HCT116 (cell line): ENCODE data around the gene CDKN1C. TPM values are rescaled to one million over a fixed set of nuclear protein-coding genes. Genes with fewer than 3 reads are reported as not detected.

Source experiments
- ATAC-seq: fragments of 200-7000 bp; cut with Tn5 transposase; 2 replicates; pipeline ENCODE4 v1.9.1; 2020; ENCODE audit warnings: mild to moderate bottlenecking, moderate library complexity
- BruUV-seq: library from RNA; stranded (reverse); fragments of 400-500 nt; replicated peaks from 2 replicates; lab custom pipeline; 2021; lab: Mats Ljungman, UMichigan
- CTCF ChIA-PET: fragments of 300-600 bp; sonication (Branson Sonifier 250); formaldehyde crosslinking; loops from one replicate; lab custom pipeline; 2021; ENCODE audit warnings: antibody characterized with exemption; lab: Charles Lee
- POLR2A ChIA-PET: fragments of 300-600, 350-600 bp; sonication (Branson Sonifier 250); formaldehyde crosslinking; loops from one replicate; lab custom pipeline; 2021; ENCODE audit warnings: antibody characterized with exemption; lab: Charles Lee
- RAD21 ChIA-PET, 2 experiments: fragments of 300-600 bp; sonication (Branson Sonifier 250); formaldehyde crosslinking; loops; one replicate each; lab custom pipeline; 2023; ENCODE audit warnings: low total read pairs in 2 of 2; ENCODE audit not compliant: uncharacterized antibody in 2 of 2, unreplicated experiment in 2 of 2, low non-redundant PET in 1 of 2; lab: Charles Lee
- DNase-seq: peaks from one replicate; pipeline ENCODE4 v3.0.0-alpha.2; 2010; ENCODE audit warnings: low read depth, low spot score
- H2AFZ ChIP-seq: fragments of 200-600 bp; shearing (Covaris generic), sonication (generic); 2 replicates; pipeline ENCODE4 v1.6.1; 2017; ENCODE audit warnings: low read depth, mixed run types, mixed read lengths, antibody characterized with exemption, low read length; ENCODE audit not compliant: poor library complexity, severe bottlenecking
- H3K27ac ChIP-seq: 2 replicates; pipeline ENCODE4 v1.5.1; 2012; ENCODE audit warnings: low read depth, low read length
- H3K27me3 ChIP-seq: fragments of 200-600 bp; sonication (generic); 2 replicates; pipeline ENCODE4 v1.6.1; 2016; ENCODE audit warnings: mixed run types, low read length, mixed read lengths; ENCODE audit not compliant: insufficient read depth
- H3K36me3 ChIP-seq, 2 experiments: fragments of 200-500 bp in 1 of 2; fragments of 200-600 bp in 1 of 2; sonication (Bioruptor generic) in 1 of 2; sonication (generic) in 1 of 2; 2 replicates each; pipeline versions ENCODE4 v1.5.1 to v1.6.1; 2014 to 2016; ENCODE audit warnings: low read length in 2 of 2, inconsistent platforms in 1 of 2, mixed read lengths in 1 of 2, mixed run types in 1 of 2; ENCODE audit not compliant: insufficient read depth in 2 of 2, control insufficient read depth in 1 of 2
- H3K4me1 ChIP-seq, 2 experiments: fragments of 200-600 bp in 1 of 2; sonication (generic) in 1 of 2; 2 replicates each; pipeline versions ENCODE4 v1.5.1 to v1.6.1; 2012 to 2017; ENCODE audit warnings: low read length in 2 of 2, inconsistent platforms in 1 of 2, mild to moderate bottlenecking in 1 of 2, mixed read lengths in 1 of 2, mixed run types in 1 of 2, moderate library complexity in 1 of 2; ENCODE audit not compliant: insufficient read depth in 2 of 2, control insufficient read depth in 1 of 2
- H3K4me2 ChIP-seq: fragments of 200-600 bp; sonication (generic); 2 replicates; pipeline ENCODE4 v1.6.1; 2017; ENCODE audit warnings: mixed run types, low read length, mixed read lengths
- H3K4me3 ChIP-seq, 2 experiments: fragments of 200-600 bp in 1 of 2; sonication (generic) in 1 of 2; replicated peaks in 1 of 2; 2 replicates each; pipeline ENCODE4 v1.5.1; 2011 to 2016; ENCODE audit warnings: low read length in 2 of 2, control low read depth in 1 of 2, low read depth in 1 of 2, mild to moderate bottlenecking in 1 of 2, mixed read lengths in 1 of 2, mixed run types in 1 of 2
- H3K79me2 ChIP-seq: fragments of 200-600 bp; sonication (generic); 2 replicates; pipeline ENCODE4 v1.6.1; 2017; ENCODE audit warnings: mild to moderate bottlenecking, mixed run types, low read length, moderate library complexity, mixed read lengths; ENCODE audit not compliant: insufficient read depth
- H3K9ac ChIP-seq: fragments of 200-600 bp; sonication (generic); 2 replicates; pipeline ENCODE4 v1.6.1; 2016; ENCODE audit warnings: low read length, mixed read lengths
- H3K9me2 ChIP-seq: fragments of 200-600 bp; sonication (generic), shearing (Covaris generic); 2 replicates; pipeline ENCODE4 v1.6.1; 2017; ENCODE audit warnings: mixed run types, mild to moderate bottlenecking, moderate library complexity; ENCODE audit not compliant: insufficient read depth
- H3K9me3 ChIP-seq, 2 experiments: fragments of 200-500 bp in 1 of 2; fragments of 200-600 bp in 1 of 2; sonication (Bioruptor generic) in 1 of 2; sonication (generic) in 1 of 2; 2 replicates each; pipeline ENCODE4 v1.6.1; 2014 to 2017; ENCODE audit warnings: low read length in 2 of 2, mixed read lengths in 2 of 2, inconsistent platforms in 1 of 2, low read depth in 1 of 2, mild to moderate bottlenecking in 1 of 2, mixed run types in 1 of 2, moderate library complexity in 1 of 2; ENCODE audit not compliant: control insufficient read depth in 1 of 2, insufficient read depth in 1 of 2
- H4K20me1 ChIP-seq: fragments of 200-600 bp; sonication (generic), shearing (Covaris generic); 2 replicates; pipeline ENCODE4 v1.6.1; 2017; ENCODE audit warnings: mixed run types, mild to moderate bottlenecking, moderate library complexity; ENCODE audit not compliant: insufficient read depth
- CBX3 ChIP-seq: IDR thresholded peaks from 2 replicates; pipeline ENCODE4 v1.6.1; 2012; ENCODE audit warnings: low read depth
- CEBPB ChIP-seq: IDR thresholded peaks from 2 replicates; pipeline ENCODE4 v1.6.1; 2012; ENCODE audit warnings: low read depth
- ELF1 ChIP-seq: IDR thresholded peaks from 2 replicates; pipeline ENCODE4 v1.6.1; 2012; ENCODE audit warnings: low read depth, borderline replicate concordance
- JUND ChIP-seq: IDR thresholded peaks from 2 replicates; pipeline ENCODE4 v1.6.1; 2012
- POLR2AphosphoS5 ChIP-seq: IDR thresholded peaks from 2 replicates; pipeline ENCODE4 v1.6.1; 2011; ENCODE audit warnings: mild to moderate bottlenecking, low read depth, low read length, moderate library complexity
- RAD21 ChIP-seq: IDR thresholded peaks from 2 replicates; pipeline ENCODE4 v1.6.1; 2012; ENCODE audit warnings: low read depth, mild to moderate bottlenecking
- SIN3A ChIP-seq: IDR thresholded peaks from 2 replicates; pipeline ENCODE4 v1.6.1; 2012; ENCODE audit warnings: low read depth
- SP1 ChIP-seq: IDR thresholded peaks from 2 replicates; pipeline ENCODE4 v1.6.1; 2012; ENCODE audit warnings: low read depth
- YY1 ChIP-seq: IDR thresholded peaks from 2 replicates; pipeline ENCODE4 v1.6.1; 2011; ENCODE audit warnings: low read length, low read depth, moderate library complexity, mild to moderate bottlenecking; ENCODE audit not compliant: insufficient replicate concordance; ENCODE audit errors: extremely low read depth
- ZNF274 ChIP-seq: fragments of 200-500 bp; sonication (Bioruptor generic); IDR thresholded peaks from 2 replicates; pipeline ENCODE4 v1.6.1; 2014; ENCODE audit warnings: mild to moderate bottlenecking, low read depth, low read length, inconsistent platforms
- intact Hi-C: fragments of 100-400 bp; cut with micrococcal nuclease; formaldehyde crosslinking; loops from 2 replicates; pipeline ENCODE4 v1.10.0; 2022
- total RNA-seq: library from RNA; stranded (reverse); gene quantifications from one replicate; pipeline ENCODE4 v1.2.1, GENCODE V29; 2021; ENCODE audit not compliant: unreplicated experiment
- TF ChIP-seq, protein P1 (sequence below): IDR thresholded peaks from 2 replicates; pipeline ENCODE4 v1.6.1; 2012
- TF ChIP-seq, protein P2 (sequence below), 3 experiments: fragments of 200-600 bp in 1 of 3; sonication (generic) in 1 of 3; IDR thresholded peaks in 2 of 3; conservative IDR thresholded peaks in 1 of 3; 2 replicates each; pipeline ENCODE4 v1.5.1; 2012 to 2017; ENCODE audit warnings: low read depth in 2 of 3, low read length in 2 of 3, antibody characterized with exemption in 1 of 3, borderline replicate concordance in 1 of 3, control low read depth in 1 of 3, mild to moderate bottlenecking in 1 of 3, mixed read lengths in 1 of 3, mixed run types in 1 of 3, moderate library complexity in 1 of 3; ENCODE audit not compliant: insufficient read depth in 1 of 3
- TF ChIP-seq, protein P3 (sequence below): IDR thresholded peaks from 2 replicates; pipeline ENCODE4 v1.6.1; 2012; ENCODE audit warnings: low read depth
- TF ChIP-seq, protein P4 (sequence below): IDR thresholded peaks from 2 replicates; pipeline ENCODE4 v1.6.1; 2011; ENCODE audit warnings: mild to moderate bottlenecking, low read length, moderate library complexity; ENCODE audit not compliant: insufficient replicate concordance; ENCODE audit errors: extremely low read depth

The CDKN1C gene
- total RNA-seq, 1 experiment from 2014 or later, result 24.0 TPM

DNA sequence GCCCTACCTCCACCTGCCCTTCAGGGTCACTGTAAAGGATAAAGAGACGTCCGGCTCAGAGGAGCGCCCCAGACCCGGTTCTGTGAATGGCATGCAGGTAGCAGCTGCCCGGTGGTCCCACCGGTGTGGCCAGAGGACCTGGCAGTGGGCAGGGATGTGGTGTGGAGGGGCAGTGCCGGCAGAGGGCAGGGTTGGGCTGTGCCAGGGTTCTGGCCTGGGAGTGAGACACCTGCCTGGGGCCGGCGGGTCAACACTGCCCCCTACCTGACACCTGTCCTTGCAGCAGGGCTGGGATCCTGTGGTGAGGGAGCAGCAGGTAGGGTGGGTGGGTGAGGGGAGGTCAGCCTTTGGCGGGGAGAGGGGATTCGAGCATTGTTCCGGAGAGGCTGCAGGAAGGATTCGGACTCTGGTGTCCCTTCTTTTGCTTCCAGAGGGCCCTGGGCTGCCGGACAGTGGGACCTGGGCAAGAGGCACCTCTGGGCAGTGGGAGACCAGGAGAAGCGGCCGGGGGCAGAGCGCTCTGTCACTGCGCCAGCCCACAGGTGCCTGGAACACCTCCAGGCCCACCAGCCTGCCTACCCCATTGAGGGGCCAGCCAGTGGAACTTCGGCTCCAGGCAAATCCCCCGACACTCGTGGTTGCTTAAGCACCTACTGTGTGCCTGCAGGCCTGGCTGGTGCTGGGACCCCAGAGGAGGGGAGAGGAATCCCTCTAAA is 45.3 kb upstream of the CDKN1C start:
- peak overlapping the region; percentile 97 for H3K9ac ChIP-seq
- ChIA-PET RAD21 (interaction anchor here (0.6 to 2.7 kb wide), 6 partner anchors 27 to 398 kb away, joined by 3 to 11 read pairs (median 4); no protein-coding TSS in a partner anchor), POLR2A (interaction anchor here (1.0 to 4.5 kb wide), 6 partner anchors 10 to 287 kb away, joined by 3 to 50 read pairs (median 18); a partner anchor contains a TSS), CTCF (interaction anchor here (1.0 to 2.4 kb wide), 11 partner anchors 9 to 478 kb away, joined by 3 to 58 read pairs (median 8); no protein-coding TSS in a partner anchor)
- H3K27ac ChIP-seq, result peak overlapping the region; percentile 99
- ATAC-seq, result peak; percentile 64
- no peaks in the 10 kb centered on the region for H3K9me3 ChIP-seq
- DNase-seq, result peak; percentile 86
- peaks cover 14% of the 10 kb centered on the region; the same call in 1 of the 2 replicates for H4K20me1 ChIP-seq
- H3K27me3 ChIP-seq, result no peaks in the 10 kb centered on the region
- TF ChIP-seq YY1 (peak; percentile 63), ELF1 (no peak), JUND (no peak), POLR2AphosphoS5 (peak; percentile 46; the same call in 1 of the 2 replicates), SP1 (no peak), CBX3 (no peak), SIN3A (no peak), RAD21 (no peak), ZNF274 (no peak), CEBPB (no peak)
- TF ChIP-seq, protein P1, sequence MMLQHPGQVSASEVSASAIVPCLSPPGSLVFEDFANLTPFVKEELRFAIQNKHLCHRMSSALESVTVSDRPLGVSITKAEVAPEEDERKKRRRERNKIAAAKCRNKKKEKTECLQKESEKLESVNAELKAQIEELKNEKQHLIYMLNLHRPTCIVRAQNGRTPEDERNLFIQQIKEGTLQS, result no peak
- TF ChIP-seq, protein P2, sequence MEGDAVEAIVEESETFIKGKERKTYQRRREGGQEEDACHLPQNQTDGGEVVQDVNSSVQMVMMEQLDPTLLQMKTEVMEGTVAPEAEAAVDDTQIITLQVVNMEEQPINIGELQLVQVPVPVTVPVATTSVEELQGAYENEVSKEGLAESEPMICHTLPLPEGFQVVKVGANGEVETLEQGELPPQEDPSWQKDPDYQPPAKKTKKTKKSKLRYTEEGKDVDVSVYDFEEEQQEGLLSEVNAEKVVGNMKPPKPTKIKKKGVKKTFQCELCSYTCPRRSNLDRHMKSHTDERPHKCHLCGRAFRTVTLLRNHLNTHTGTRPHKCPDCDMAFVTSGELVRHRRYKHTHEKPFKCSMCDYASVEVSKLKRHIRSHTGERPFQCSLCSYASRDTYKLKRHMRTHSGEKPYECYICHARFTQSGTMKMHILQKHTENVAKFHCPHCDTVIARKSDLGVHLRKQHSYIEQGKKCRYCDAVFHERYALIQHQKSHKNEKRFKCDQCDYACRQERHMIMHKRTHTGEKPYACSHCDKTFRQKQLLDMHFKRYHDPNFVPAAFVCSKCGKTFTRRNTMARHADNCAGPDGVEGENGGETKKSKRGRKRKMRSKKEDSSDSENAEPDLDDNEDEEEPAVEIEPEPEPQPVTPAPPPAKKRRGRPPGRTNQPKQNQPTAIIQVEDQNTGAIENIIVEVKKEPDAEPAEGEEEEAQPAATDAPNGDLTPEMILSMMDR (IDR thresholded peaks at IDR 0.05 in 2 of 3, conservative IDR thresholded peaks at IDR 0.05 in 1 of 3; ENCODE audit: borderline replicate concordance in 1 of 3, insufficient read depth in 1 of 3, low read depth in 2 of 3, low read length in 2 of 3), result peak in 2 of 3 experiments; percentile 89 to 94; a peak in 4 of 6 replicates
- TF ChIP-seq, protein P3, sequence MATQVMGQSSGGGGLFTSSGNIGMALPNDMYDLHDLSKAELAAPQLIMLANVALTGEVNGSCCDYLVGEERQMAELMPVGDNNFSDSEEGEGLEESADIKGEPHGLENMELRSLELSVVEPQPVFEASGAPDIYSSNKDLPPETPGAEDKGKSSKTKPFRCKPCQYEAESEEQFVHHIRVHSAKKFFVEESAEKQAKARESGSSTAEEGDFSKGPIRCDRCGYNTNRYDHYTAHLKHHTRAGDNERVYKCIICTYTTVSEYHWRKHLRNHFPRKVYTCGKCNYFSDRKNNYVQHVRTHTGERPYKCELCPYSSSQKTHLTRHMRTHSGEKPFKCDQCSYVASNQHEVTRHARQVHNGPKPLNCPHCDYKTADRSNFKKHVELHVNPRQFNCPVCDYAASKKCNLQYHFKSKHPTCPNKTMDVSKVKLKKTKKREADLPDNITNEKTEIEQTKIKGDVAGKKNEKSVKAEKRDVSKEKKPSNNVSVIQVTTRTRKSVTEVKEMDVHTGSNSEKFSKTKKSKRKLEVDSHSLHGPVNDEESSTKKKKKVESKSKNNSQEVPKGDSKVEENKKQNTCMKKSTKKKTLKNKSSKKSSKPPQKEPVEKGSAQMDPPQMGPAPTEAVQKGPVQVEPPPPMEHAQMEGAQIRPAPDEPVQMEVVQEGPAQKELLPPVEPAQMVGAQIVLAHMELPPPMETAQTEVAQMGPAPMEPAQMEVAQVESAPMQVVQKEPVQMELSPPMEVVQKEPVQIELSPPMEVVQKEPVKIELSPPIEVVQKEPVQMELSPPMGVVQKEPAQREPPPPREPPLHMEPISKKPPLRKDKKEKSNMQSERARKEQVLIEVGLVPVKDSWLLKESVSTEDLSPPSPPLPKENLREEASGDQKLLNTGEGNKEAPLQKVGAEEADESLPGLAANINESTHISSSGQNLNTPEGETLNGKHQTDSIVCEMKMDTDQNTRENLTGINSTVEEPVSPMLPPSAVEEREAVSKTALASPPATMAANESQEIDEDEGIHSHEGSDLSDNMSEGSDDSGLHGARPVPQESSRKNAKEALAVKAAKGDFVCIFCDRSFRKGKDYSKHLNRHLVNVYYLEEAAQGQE, result no peak
- TF ChIP-seq, protein P4, sequence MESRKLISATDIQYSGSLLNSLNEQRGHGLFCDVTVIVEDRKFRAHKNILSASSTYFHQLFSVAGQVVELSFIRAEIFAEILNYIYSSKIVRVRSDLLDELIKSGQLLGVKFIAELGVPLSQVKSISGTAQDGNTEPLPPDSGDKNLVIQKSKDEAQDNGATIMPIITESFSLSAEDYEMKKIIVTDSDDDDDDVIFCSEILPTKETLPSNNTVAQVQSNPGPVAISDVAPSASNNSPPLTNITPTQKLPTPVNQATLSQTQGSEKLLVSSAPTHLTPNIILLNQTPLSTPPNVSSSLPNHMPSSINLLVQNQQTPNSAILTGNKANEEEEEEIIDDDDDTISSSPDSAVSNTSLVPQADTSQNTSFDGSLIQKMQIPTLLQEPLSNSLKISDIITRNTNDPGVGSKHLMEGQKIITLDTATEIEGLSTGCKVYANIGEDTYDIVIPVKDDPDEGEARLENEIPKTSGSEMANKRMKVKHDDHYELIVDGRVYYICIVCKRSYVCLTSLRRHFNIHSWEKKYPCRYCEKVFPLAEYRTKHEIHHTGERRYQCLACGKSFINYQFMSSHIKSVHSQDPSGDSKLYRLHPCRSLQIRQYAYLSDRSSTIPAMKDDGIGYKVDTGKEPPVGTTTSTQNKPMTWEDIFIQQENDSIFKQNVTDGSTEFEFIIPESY, result peak; percentile 73
- H3K9me2 ChIP-seq, result no peaks in the 10 kb centered on the region
- peaks cover 43 to 69% of the 10 kb centered on the region in 2 experiments for H3K4me1 ChIP-seq
- peaks cover 0 to 15% of the 10 kb centered on the region in 2 experiments; a peak in 2 of 4 replicates for H3K36me3 ChIP-seq
- intact Hi-C loops, result loop anchor here (1.0 to 2.0 kb wide), 4 partner anchors 38 to 399 kb away; no protein-coding TSS in a partner anchor
- peak overlapping the region; percentile 61 to 93 for H3K4me3 ChIP-seq
- H2AFZ ChIP-seq, result no peak overlapping the region
- peaks cover 30% of the 10 kb centered on the region for H3K79me2 ChIP-seq
- no TSS peak for BruUV-seq
- peak overlapping the region; percentile 89 for H3K4me2 ChIP-seq
